Measurements from ENCODE around the gene ZNF304. TPM values are rescaled to one million over a fixed set of nuclear protein-coding genes. Genes with fewer than 3 reads are reported as not detected.
"Not testable (repeated sequence)": the region's sequence is repeated elsewhere in the genome, so short reads cannot be mapped to it uniquely, and the experiment has no call there.

ZNF304 gene
- total RNA-seq, 1 donor from 2014 or later, result 5.2 TPM

DNA sequence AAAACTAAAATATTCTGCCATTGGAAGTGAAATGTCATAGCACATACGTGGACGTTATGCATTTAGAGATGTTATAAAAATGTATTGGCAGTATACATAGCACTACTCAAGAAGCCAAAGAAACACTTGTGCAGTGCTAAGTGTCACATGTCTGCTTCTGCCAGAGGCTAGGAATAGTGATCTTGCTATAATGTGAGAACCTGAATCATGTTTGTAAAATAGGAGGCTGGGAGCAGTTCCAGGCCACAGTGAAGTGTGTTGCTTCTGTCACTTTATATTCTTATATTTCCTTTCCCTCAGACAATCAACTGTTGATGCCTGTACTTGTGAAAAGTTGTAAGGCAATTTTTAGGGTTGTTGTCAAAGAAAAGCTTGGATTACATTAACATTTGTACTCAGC, 15.7 kb downstream of the ZNF304 start:
- Mint-ChIP-seq H3K27ac (no peak overlapping the region), H3K9me3 (peaks cover 52% of the 10 kb centered on the region), H3K4me3 (ENCODE audit: low read depth) (no peak overlapping the region), H3K36me3 (ENCODE audit: low read depth) (peaks cover 53% of the 10 kb centered on the region), H3K27me3 (ENCODE audit: low read depth) (no peaks in the 10 kb centered on the region), H3K4me1 (ENCODE audit: low read depth) (peaks cover 12% of the 10 kb centered on the region)
- intact Hi-C loops (cut with micrococcal nuclease), result no loop called here
- no peak for DNase-seq (ENCODE audit: low spot score)

DNA sequence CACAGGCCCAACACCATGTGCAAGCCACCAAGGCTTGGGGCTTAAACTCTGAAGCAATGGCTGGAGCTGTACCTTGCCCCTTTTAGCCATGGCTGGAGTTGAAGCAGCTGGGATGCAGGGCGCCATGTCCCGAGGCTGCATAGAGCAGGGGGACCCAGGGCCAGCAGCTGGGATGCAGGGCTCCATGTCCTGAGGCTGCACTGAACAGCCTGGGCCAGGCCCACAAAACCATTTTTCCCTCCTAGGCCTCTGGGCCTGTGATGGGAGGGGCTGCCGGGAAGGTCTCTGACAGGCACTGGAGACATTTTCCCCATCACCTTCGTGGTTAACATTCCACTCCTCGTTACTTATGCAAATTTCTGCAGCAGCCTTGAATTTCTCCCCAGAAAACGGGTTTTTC, 23.1 kb downstream of the ZNF304 start:
- Mint-ChIP-seq H3K9me3 (peaks cover 76% of the 10 kb centered on the region), H3K4me1 (ENCODE audit: low read depth) (no peaks in the 10 kb centered on the region), H3K4me3 (ENCODE audit: low read depth) (no peak overlapping the region), H3K36me3 (ENCODE audit: low read depth) (peaks cover 76% of the 10 kb centered on the region), H3K27me3 (ENCODE audit: low read depth) (no peaks in the 10 kb centered on the region), H3K27ac (no peak overlapping the region)
- intact Hi-C loops (cut with micrococcal nuclease), result no loop called here
- DNase-seq (ENCODE audit: low spot score), result no peak

DNA sequence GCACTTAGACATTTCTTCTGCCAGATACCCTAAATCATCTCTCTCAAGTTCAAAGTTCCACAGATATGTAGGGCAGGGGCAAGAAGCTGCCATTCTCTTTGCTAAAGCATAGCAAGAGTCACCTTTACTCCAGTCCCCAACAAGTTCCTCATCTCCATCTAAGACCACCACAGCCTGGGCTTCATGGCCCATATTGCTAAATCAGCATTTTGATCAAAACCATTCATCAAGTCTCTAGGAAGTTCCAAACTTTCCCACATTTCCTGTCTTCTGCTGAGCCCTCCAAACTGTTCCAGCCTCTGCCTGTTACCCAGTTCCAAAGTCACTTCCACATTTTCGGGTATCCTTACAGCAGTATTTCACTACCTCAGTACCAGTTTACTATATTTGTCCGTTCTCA, 23.6 kb downstream of the ZNF304 start:
- H3K27ac Mint-ChIP-seq; intact Hi-C loops (cut with micrococcal nuclease); H3K4me1 Mint-ChIP-seq (ENCODE audit: low read depth); H3K27me3 Mint-ChIP-seq (ENCODE audit: low read depth); H3K4me3 Mint-ChIP-seq (ENCODE audit: low read depth); DNase-seq (ENCODE audit: low spot score): not testable (repeated sequence)
- Mint-ChIP-seq H3K36me3 (ENCODE audit: low read depth) (peaks cover 78% of the 10 kb centered on the region), H3K9me3 (peaks cover 77% of the 10 kb centered on the region)

DNA sequence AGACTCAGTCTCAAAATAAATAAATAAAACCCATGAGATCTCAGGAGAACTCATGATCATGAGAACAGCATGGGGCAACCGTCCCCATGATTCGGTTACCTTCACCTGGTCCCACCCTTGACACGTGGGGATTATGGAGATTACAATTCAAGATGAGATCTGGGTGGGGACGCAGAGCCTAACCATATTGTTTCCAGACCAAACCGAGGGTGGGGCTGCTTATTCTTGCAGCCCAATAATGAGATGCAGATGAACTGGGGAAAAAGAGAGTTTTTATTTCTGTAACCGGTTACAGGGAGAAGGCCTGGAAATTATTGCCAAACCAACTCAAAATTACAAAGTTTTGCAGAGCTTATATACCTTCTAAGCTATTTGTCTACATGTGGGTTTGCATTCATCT, 25.1 kb downstream of the ZNF304 start:
- intact Hi-C loops (cut with micrococcal nuclease), result no loop called here
- H3K4me3 Mint-ChIP-seq (ENCODE audit: low read depth), result no peak overlapping the region
- H3K4me1 Mint-ChIP-seq (ENCODE audit: low read depth), result no peaks in the 10 kb centered on the region
- no peak overlapping the region for H3K27ac Mint-ChIP-seq
- H3K9me3 Mint-ChIP-seq, result peaks cover 79% of the 10 kb centered on the region
- DNase-seq (ENCODE audit: low spot score), result no peak
- no peaks in the 10 kb centered on the region for H3K27me3 Mint-ChIP-seq (ENCODE audit: low read depth)
- H3K36me3 Mint-ChIP-seq (ENCODE audit: low read depth), result peaks cover 68% of the 10 kb centered on the region

DNA sequence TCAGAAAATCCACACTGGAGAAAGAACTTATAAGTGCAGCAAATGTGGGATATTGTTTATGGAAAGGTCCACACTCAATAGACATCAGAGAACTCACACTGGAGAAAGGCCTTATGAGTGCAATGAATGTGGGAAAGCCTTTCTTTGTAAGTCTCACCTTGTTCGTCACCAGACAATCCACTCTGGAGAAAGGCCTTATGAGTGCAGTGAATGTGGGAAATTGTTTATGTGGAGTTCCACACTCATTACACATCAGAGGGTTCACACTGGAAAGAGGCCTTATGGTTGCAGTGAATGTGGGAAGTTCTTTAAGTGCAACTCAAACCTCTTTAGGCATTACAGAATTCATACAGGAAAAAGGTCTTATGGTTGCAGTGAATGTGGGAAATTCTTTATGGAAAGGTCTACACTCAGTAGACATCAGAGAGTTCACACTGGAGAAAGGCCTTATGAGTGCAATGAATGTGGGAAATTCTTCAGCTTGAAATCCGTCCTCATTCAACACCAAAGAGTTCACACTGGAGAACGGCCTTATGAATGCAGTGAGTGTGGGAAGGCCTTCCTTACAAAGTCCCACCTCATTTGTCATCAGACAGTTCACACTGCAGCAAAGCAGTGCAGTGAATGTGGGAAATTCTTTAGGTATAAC, 26.6 kb downstream of the ZNF304 start:
- Mint-ChIP-seq H3K36me3 (ENCODE audit: low read depth) (peaks cover 54% of the 10 kb centered on the region), H3K4me3 (ENCODE audit: low read depth) (no peak overlapping the region), H3K27ac (no peak overlapping the region), H3K27me3 (ENCODE audit: low read depth) (no peaks in the 10 kb centered on the region), H3K9me3 (peaks cover 71% of the 10 kb centered on the region), H3K4me1 (ENCODE audit: low read depth) (no peaks in the 10 kb centered on the region)
- intact Hi-C loops (cut with micrococcal nuclease), result no loop called here
- DNase-seq (ENCODE audit: low spot score), result no peak

DNA sequence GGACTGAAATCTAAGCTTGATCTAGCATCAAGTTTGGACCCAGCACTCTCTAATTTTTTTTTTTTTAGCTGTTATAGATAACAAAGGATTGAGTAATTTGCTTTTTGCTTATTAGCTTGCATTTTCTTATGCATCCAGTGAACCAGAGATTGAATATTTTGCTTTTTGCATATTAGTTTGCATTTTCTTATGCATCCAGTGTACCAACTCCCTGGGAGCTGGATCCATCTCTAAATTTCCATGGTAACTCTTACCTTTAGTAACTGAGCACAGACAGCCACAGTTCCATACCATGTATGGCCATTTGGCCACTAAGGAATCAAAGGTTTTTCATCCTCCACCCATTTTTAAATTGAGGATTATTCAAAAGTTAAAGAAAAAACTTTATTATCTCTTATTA, 29.9 kb downstream of the ZNF304 start:
- H3K27ac Mint-ChIP-seq, result no peak overlapping the region
- H3K27me3 Mint-ChIP-seq (ENCODE audit: low read depth), result no peaks in the 10 kb centered on the region
- no peak for DNase-seq (ENCODE audit: low spot score)
- no peak overlapping the region for H3K4me3 Mint-ChIP-seq (ENCODE audit: low read depth)
- peaks cover 67% of the 10 kb centered on the region for H3K9me3 Mint-ChIP-seq
- intact Hi-C loops (cut with micrococcal nuclease), result no loop called here
- H3K4me1 Mint-ChIP-seq (ENCODE audit: low read depth), result no peaks in the 10 kb centered on the region
- H3K36me3 Mint-ChIP-seq (ENCODE audit: low read depth), result peaks cover 27% of the 10 kb centered on the region

DNA sequence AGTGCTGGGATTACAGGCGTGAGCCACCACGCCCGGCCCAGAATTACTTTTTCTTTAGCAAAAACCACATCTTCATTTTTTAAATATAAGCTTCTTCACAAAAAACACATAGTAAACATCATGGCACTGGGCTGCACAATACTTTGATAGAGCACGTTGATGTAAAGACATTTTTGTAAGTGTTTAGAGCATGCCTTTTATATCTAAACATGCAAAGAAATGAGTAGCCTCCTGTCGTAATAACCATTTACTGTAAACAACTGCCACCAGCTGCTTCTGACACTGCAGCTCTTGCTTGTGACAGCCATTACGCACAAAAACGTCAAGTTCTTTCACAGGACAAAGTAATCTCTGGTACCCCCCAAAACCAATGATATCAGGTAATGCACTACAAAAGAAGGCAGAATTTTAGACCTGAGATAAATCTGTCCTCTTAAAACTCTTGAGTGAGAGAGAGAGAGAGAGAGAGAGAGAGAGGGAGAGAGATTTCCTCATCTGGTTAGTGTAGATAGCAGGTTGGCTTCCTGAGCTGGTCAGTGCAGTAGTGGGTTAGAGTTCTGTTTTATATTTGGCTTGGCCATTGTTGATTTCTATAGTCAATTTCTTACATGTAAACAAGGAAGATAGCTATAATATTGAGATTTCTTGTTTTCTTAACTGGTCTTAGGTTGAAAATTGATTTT, 31.9 kb downstream of the ZNF304 start:
- DNase-seq (ENCODE audit: low spot score), result no peak
- Mint-ChIP-seq H3K4me3 (ENCODE audit: low read depth) (no peak overlapping the region), H3K27me3 (ENCODE audit: low read depth) (no peaks in the 10 kb centered on the region), H3K9me3 (peaks cover 62% of the 10 kb centered on the region), H3K4me1 (ENCODE audit: low read depth) (no peaks in the 10 kb centered on the region), H3K27ac (no peak overlapping the region), H3K36me3 (ENCODE audit: low read depth) (peaks cover 12% of the 10 kb centered on the region)
- intact Hi-C loops (cut with micrococcal nuclease), result no loop called here

DNA sequence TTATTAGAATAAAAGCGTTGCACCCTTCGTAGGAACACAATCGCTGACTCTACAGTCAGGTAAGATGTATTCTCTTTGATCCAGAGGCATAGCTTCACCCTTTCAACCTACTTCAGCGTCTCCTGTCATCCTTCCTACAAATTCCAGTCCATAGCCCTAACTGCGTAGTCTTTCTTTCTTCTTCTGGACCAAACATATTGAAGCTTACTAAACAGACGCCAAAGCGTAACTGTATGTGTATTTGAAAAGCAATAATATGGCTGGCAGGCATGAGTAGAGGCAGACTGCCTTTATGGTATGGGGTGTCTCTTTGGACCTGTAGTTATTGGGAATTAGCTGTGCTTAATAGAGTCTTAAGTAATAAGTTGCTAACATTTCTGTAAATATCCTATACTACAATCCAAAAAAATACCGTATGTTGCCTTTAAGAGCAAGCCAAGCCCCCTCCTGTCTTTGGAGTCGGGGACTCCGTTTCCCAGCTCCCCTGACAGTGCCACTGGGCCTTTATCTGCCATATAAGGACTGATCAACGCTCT, 38.2 kb downstream of the ZNF304 start:
- H3K27me3 Mint-ChIP-seq (ENCODE audit: low read depth), result no peaks in the 10 kb centered on the region
- peaks cover 47% of the 10 kb centered on the region for H3K9me3 Mint-ChIP-seq
- peak overlapping the region; percentile 78 for H3K27ac Mint-ChIP-seq
- no peak for DNase-seq (ENCODE audit: low spot score)
- intact Hi-C loops (cut with micrococcal nuclease), result loop anchor here (1.0 kb wide), 8 partner anchors 22 to 558 kb away; partner anchors contain the start of genes TRAPPC2B, ZNF17, ZNF256 and ZNF304
- peaks cover 42% of the 10 kb centered on the region for H3K36me3 Mint-ChIP-seq (ENCODE audit: low read depth)
- peak overlapping the region; percentile 86 for H3K4me3 Mint-ChIP-seq (ENCODE audit: low read depth)
- H3K4me1 Mint-ChIP-seq (ENCODE audit: low read depth), result peaks cover 18% of the 10 kb centered on the region

DNA sequence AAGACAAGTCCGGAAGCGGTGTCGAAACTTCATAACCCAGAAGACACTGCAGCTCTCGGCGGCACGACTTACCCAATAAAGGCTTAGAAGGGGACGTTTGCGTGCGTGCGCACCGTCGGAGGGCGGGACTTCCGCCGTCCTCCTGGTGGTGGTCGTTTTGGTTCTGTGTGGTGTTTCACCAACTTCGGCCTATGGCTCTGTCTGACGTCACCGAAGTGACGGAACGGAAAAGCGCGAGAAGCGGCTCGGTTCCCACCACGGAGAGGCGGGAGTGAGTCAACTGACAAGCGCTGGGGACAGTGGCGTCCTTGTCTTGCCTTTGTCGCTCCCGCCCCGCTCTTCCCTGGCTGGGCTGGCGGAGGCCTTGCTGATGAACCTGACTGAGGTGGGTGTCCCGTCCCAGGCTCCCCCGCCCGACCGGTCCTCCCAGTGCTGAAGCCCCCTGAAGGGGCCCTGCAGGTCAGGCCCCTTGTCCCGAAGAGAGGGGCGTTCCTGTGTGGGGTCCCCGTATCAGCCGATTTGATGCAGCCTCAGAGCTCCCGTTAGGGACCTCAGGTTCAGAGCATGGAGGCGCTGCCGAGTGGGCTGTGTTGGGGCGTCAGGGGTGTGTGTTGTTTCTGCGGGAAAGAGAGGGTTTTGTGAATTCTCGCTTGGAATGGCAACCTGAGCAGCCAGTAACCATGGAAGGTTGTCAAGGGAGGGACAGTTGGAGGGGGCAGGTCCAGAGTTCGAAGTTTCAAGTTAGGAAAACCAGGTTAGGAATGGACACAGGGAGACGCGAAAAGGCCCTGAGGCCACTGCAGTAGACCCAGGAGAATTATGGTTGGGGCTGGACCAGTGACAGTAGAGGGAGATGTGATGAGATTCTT, 38.9 kb downstream of the ZNF304 start, which contains the start of gene ZNF548:
TSS of gene ZNF548 (plus strand) at position 125 of the 869 bp plus-strand sequence. CDS start at position 371, 246 bp downstream.
- Mint-ChIP-seq H3K4me3 (ENCODE audit: low read depth) (peak within 1 kb of the TSS; percentile 86), H3K4me1 (ENCODE audit: low read depth) (peaks cover 18% of the 10 kb centered on the region), H3K27ac (peak within 1 kb of the TSS; percentile 78), H3K9me3 (peaks cover 51% of the 10 kb centered on the region), H3K36me3 (ENCODE audit: low read depth) (peaks cover 49% of the 10 kb centered on the region), H3K27me3 (ENCODE audit: low read depth) (no peaks in the 10 kb centered on the region)
- intact Hi-C loops (cut with micrococcal nuclease), result loop anchor here (1.0 kb wide), 8 partner anchors 21 to 557 kb away; partner anchors contain the start of genes TRAPPC2B, ZNF17, ZNF256 and ZNF304
- DNase-seq (ENCODE audit: low spot score), result peak; percentile 94

DNA sequence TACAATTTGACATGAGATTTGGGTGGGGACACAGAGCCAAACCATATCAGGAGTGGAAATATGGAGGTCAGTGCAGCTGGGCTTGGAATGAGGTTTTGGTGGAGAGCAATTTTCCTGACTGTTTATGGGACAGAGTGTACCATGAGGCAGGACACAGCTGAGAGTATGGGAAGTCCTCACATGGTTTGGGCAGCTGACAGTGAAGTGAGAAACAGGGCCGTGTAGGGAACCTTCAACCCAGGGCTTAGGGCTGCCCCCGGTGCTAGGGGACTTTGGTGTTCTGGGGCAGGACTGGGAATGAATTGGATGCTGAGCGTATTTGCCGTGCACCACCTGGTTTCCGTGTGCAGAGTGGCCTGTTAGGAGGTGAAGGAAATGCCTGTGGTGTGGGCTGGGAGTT, 44.6 kb downstream of the ZNF304 start:
- peaks cover 74% of the 10 kb centered on the region for H3K9me3 Mint-ChIP-seq
- H3K4me3 Mint-ChIP-seq (ENCODE audit: low read depth), result no peak overlapping the region
- no peaks in the 10 kb centered on the region for H3K27me3 Mint-ChIP-seq (ENCODE audit: low read depth)
- H3K36me3 Mint-ChIP-seq (ENCODE audit: low read depth), result peaks cover 91% of the 10 kb centered on the region
- intact Hi-C loops (cut with micrococcal nuclease), result no loop called here
- H3K4me1 Mint-ChIP-seq (ENCODE audit: low read depth), result peaks cover 8% of the 10 kb centered on the region
- no peak for DNase-seq (ENCODE audit: low spot score)
- no peak overlapping the region for H3K27ac Mint-ChIP-seq

DNA sequence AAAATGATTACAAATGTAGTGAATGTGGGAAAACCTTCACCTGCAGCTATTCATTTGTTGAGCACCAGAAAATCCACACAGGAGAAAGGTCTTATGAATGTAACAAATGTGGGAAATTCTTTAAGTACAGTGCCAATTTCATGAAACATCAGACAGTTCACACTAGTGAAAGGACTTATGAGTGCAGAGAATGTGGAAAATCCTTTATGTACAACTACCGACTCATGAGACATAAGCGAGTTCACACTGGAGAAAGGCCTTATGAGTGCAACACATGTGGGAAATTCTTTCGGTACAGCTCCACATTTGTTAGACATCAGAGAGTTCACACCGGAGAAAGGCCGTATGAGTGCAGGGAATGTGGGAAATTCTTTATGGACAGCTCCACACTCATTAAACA, 47.8 kb downstream of the ZNF304 start:
- intact Hi-C loops (cut with micrococcal nuclease), result no loop called here
- Mint-ChIP-seq H3K4me3 (ENCODE audit: low read depth) (no peak overlapping the region), H3K27me3 (ENCODE audit: low read depth) (no peaks in the 10 kb centered on the region), H3K9me3 (peaks cover 81% of the 10 kb centered on the region), H3K4me1 (ENCODE audit: low read depth) (peaks cover 2% of the 10 kb centered on the region), H3K27ac (no peak overlapping the region), H3K36me3 (ENCODE audit: low read depth) (peaks cover 78% of the 10 kb centered on the region)
- DNase-seq (ENCODE audit: low spot score), result no peak

DNA sequence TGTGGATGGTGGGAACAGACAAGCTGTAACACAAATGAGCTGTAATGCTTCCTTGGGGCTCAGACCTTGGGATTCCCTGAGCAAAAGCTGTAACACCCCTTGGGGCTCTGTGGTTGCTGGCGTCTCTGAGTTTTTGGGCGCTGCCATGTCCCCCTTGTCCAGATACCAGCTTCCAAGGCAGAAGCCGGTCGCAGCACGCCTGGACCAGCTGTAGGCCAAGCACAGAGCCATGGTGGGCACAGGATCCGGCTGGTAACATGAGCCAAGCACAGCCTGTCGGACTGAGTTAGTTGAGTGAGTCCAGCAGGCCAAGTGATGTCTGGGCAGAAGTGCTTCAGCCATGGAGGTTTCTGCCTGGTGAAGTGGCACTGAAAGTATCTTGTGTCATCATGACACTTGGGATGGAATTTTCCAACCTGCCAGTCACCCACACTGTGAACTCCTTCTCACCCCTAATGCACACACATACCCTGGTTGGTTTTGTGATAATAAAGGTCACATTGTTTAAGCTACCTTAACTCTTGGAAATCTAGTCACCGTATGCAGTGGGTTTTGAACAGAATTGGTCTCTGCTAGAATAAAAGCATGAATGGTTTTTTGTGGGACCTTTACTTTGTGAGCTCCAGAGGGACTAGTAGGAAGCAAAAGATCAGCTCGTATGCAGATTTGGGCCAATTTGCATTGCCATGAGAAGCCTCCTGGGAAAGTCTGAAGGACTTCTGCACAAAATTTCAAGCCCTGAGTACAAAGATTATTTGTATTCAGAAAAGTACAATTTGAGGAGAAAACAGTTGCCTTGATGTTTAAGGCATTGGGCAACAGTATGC, 52.9 kb downstream of the ZNF304 start:
- Mint-ChIP-seq H3K4me1 (ENCODE audit: low read depth) (no peaks in the 10 kb centered on the region), H3K9me3 (peaks cover 34% of the 10 kb centered on the region), H3K4me3 (ENCODE audit: low read depth) (no peak overlapping the region), H3K36me3 (ENCODE audit: low read depth) (peaks cover 27% of the 10 kb centered on the region), H3K27ac (no peak overlapping the region), H3K27me3 (ENCODE audit: low read depth) (no peaks in the 10 kb centered on the region)
- intact Hi-C loops (cut with micrococcal nuclease), result loop anchor here (10.0 kb wide), 1 partner anchor 751 kb away; the partner anchor contains the start of gene ZNF329
- no peak for DNase-seq (ENCODE audit: low spot score)

All from activated T-helper 2 cell treated with anti-CD3 and anti-CD28 coated beads, Interferon-gamma antibody, Interleukin-2, Interleukin-4, amounts not matched to agents 10 μg/mL and 5 μg/mL and 100 μg/mL, durations not matched to agents 14 hours and 24 hours and 36 hours (primary cell).